ENCODE results near the gene SYTL5. TPM values are rescaled to one million over a fixed set of nuclear protein-coding genes. Genes with fewer than 3 reads are reported as not detected.

The SYTL5 gene
- total RNA-seq, 1 experiment from 2014 or later = not detected

- Mint-ChIP-seq H3K4me3 (ENCODE audit: unreplicated experiment) (no peak overlapping the region), H3K9me3 (ENCODE audit: unreplicated experiment) (no peaks in the 10 kb centered on the region), H3K27me3 (ENCODE audit: insufficient read depth, unreplicated experiment) (peaks cover 26% of the 10 kb centered on the region), H3K27ac (ENCODE audit: low read depth, unreplicated experiment) (no peak overlapping the region), H3K36me3 (ENCODE audit: insufficient read depth, unreplicated experiment) (no peaks in the 10 kb centered on the region), H3K4me1 (ENCODE audit: insufficient read depth, unreplicated experiment) (no peaks in the 10 kb centered on the region)
- POLR2A ChIA-PET = interaction anchor here (0.6 to 0.7 kb wide), 2 partner anchors 40 to 98 kb away, joined by 3 read pairs; no protein-coding TSS in a partner anchor
- TF ChIP-seq CTCF (IDR thresholded peaks at IDR 0.05; ENCODE audit: unreplicated experiment) = no peak
- BruUV-seq (replicated peaks) = no TSS peak
- CTCF ChIA-PET = no interaction called here
- intact Hi-C loops (cut with micrococcal nuclease) = no loop called here
- DNase-seq (ENCODE audit: unreplicated experiment) = no peak
These were observed 117.6 kb downstream of the SYTL5 start for GRCh38 chrX:38124000-38124399.

- Mint-ChIP-seq H3K27ac (ENCODE audit: low read depth, unreplicated experiment) (no peak overlapping the region), H3K4me1 (ENCODE audit: insufficient read depth, unreplicated experiment) (no peaks in the 10 kb centered on the region), H3K4me3 (ENCODE audit: unreplicated experiment) (no peak overlapping the region), H3K9me3 (ENCODE audit: unreplicated experiment) (no peaks in the 10 kb centered on the region), H3K27me3 (ENCODE audit: insufficient read depth, unreplicated experiment) (peaks cover 31% of the 10 kb centered on the region), H3K36me3 (ENCODE audit: insufficient read depth, unreplicated experiment) (no peaks in the 10 kb centered on the region)
- CTCF ChIA-PET = interaction anchor here (0.6 kb wide), 2 partner anchors 41 to 118 kb away, joined by 3 read pairs; no protein-coding TSS in a partner anchor
- DNase-seq (ENCODE audit: unreplicated experiment) = no peak
- no TSS peak for BruUV-seq (replicated peaks)
- POLR2A ChIA-PET = no interaction called here
- intact Hi-C loops (cut with micrococcal nuclease) = no loop called here
- no peak for TF ChIP-seq CTCF (IDR thresholded peaks at IDR 0.05; ENCODE audit: unreplicated experiment)
These were observed 119.8 kb downstream of the SYTL5 start for GRCh38 chrX:38126179-38126578.

- no peak overlapping the region for H3K27ac Mint-ChIP-seq (ENCODE audit: low read depth, unreplicated experiment)
- H3K27me3 Mint-ChIP-seq (ENCODE audit: insufficient read depth, unreplicated experiment) = peaks cover 18% of the 10 kb centered on the region
- POLR2A ChIA-PET = no interaction called here
- no peak for TF ChIP-seq CTCF (IDR thresholded peaks at IDR 0.05; ENCODE audit: unreplicated experiment)
- H3K4me1 Mint-ChIP-seq (ENCODE audit: insufficient read depth, unreplicated experiment) = no peaks in the 10 kb centered on the region
- no peak overlapping the region for H3K4me3 Mint-ChIP-seq (ENCODE audit: unreplicated experiment)
- no TSS peak for BruUV-seq (replicated peaks)
- no peaks in the 10 kb centered on the region for H3K36me3 Mint-ChIP-seq (ENCODE audit: insufficient read depth, unreplicated experiment)
- no peak for DNase-seq (ENCODE audit: unreplicated experiment)
- no peaks in the 10 kb centered on the region for H3K9me3 Mint-ChIP-seq (ENCODE audit: unreplicated experiment)
- CTCF ChIA-PET = interaction anchor here (0.6 kb wide), 1 partner anchor 502 kb away, joined by 3 read pairs; no protein-coding TSS in a partner anchor
- intact Hi-C loops (cut with micrococcal nuclease) = no loop called here
These were observed 121.6 kb downstream of the SYTL5 start for GRCh38 chrX:38127961-38128360.

- H3K4me1 Mint-ChIP-seq (ENCODE audit: insufficient read depth, unreplicated experiment) = no peaks in the 10 kb centered on the region
- H3K4me3 Mint-ChIP-seq (ENCODE audit: unreplicated experiment) = no peak overlapping the region
- no peak for TF ChIP-seq CTCF (IDR thresholded peaks at IDR 0.05; ENCODE audit: unreplicated experiment)
- no peaks in the 10 kb centered on the region for H3K9me3 Mint-ChIP-seq (ENCODE audit: unreplicated experiment)
- BruUV-seq (replicated peaks) = no TSS peak
- ChIA-PET POLR2A (no interaction called here), CTCF (interaction anchor here (0.6 kb wide), 1 partner anchor 80 kb away, joined by 3 read pairs; no protein-coding TSS in a partner anchor)
- peaks cover 18% of the 10 kb centered on the region for H3K27me3 Mint-ChIP-seq (ENCODE audit: insufficient read depth, unreplicated experiment)
- DNase-seq (ENCODE audit: unreplicated experiment) = no peak
- H3K27ac Mint-ChIP-seq (ENCODE audit: low read depth, unreplicated experiment) = no peak overlapping the region
- intact Hi-C loops (cut with micrococcal nuclease) = no loop called here
- H3K36me3 Mint-ChIP-seq (ENCODE audit: insufficient read depth, unreplicated experiment) = no peaks in the 10 kb centered on the region
These were observed 123.0 kb downstream of the SYTL5 start for GRCh38 chrX:38129366-38129765.
